ENCODE results near the gene RPH3AL. TPM values are rescaled to one million over a fixed set of nuclear protein-coding genes. Genes with fewer than 3 reads are reported as not detected.

The RPH3AL gene
- total and polyA plus RNA-seq, 2 of the 8 experiments (the other 6 are each of a cell fraction or from before 2014, with no cell fraction given) = 5.6 to 5.8 TPM

DNA sequence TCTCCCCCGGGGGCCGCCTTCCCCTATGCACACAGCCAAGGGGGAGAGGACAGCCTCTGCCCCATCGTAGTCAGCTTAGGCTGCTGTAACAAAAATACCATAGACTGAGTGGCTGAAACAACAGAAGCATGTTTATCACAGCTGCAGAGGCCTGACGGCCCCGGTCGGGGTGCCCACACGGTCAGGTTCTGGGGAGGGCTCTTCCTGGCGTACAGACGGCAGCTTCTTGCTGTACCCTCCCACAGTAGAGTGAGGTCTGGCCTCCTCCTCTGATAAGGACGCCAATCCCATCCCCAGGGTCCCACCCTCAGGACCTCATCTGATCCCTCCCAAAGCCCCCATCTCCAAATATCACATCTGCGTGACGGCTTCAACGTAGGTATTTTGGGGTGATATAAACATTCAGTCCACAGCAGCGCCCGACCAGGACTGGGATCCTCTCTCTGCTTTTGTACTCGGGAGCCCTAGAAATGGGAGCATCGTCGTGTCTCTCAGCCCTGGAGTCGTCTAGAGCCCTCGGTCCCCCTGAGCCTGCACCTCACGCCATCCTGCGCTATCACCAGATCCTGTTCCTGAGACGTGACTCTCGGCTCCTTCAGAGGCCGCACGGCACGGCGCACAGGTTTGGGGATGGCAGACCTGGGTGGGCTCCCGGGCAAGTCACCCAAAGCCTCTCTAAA, 67.8 kb downstream of the RPH3AL start (continued):
- TF ChIP-seq, protein P1, sequence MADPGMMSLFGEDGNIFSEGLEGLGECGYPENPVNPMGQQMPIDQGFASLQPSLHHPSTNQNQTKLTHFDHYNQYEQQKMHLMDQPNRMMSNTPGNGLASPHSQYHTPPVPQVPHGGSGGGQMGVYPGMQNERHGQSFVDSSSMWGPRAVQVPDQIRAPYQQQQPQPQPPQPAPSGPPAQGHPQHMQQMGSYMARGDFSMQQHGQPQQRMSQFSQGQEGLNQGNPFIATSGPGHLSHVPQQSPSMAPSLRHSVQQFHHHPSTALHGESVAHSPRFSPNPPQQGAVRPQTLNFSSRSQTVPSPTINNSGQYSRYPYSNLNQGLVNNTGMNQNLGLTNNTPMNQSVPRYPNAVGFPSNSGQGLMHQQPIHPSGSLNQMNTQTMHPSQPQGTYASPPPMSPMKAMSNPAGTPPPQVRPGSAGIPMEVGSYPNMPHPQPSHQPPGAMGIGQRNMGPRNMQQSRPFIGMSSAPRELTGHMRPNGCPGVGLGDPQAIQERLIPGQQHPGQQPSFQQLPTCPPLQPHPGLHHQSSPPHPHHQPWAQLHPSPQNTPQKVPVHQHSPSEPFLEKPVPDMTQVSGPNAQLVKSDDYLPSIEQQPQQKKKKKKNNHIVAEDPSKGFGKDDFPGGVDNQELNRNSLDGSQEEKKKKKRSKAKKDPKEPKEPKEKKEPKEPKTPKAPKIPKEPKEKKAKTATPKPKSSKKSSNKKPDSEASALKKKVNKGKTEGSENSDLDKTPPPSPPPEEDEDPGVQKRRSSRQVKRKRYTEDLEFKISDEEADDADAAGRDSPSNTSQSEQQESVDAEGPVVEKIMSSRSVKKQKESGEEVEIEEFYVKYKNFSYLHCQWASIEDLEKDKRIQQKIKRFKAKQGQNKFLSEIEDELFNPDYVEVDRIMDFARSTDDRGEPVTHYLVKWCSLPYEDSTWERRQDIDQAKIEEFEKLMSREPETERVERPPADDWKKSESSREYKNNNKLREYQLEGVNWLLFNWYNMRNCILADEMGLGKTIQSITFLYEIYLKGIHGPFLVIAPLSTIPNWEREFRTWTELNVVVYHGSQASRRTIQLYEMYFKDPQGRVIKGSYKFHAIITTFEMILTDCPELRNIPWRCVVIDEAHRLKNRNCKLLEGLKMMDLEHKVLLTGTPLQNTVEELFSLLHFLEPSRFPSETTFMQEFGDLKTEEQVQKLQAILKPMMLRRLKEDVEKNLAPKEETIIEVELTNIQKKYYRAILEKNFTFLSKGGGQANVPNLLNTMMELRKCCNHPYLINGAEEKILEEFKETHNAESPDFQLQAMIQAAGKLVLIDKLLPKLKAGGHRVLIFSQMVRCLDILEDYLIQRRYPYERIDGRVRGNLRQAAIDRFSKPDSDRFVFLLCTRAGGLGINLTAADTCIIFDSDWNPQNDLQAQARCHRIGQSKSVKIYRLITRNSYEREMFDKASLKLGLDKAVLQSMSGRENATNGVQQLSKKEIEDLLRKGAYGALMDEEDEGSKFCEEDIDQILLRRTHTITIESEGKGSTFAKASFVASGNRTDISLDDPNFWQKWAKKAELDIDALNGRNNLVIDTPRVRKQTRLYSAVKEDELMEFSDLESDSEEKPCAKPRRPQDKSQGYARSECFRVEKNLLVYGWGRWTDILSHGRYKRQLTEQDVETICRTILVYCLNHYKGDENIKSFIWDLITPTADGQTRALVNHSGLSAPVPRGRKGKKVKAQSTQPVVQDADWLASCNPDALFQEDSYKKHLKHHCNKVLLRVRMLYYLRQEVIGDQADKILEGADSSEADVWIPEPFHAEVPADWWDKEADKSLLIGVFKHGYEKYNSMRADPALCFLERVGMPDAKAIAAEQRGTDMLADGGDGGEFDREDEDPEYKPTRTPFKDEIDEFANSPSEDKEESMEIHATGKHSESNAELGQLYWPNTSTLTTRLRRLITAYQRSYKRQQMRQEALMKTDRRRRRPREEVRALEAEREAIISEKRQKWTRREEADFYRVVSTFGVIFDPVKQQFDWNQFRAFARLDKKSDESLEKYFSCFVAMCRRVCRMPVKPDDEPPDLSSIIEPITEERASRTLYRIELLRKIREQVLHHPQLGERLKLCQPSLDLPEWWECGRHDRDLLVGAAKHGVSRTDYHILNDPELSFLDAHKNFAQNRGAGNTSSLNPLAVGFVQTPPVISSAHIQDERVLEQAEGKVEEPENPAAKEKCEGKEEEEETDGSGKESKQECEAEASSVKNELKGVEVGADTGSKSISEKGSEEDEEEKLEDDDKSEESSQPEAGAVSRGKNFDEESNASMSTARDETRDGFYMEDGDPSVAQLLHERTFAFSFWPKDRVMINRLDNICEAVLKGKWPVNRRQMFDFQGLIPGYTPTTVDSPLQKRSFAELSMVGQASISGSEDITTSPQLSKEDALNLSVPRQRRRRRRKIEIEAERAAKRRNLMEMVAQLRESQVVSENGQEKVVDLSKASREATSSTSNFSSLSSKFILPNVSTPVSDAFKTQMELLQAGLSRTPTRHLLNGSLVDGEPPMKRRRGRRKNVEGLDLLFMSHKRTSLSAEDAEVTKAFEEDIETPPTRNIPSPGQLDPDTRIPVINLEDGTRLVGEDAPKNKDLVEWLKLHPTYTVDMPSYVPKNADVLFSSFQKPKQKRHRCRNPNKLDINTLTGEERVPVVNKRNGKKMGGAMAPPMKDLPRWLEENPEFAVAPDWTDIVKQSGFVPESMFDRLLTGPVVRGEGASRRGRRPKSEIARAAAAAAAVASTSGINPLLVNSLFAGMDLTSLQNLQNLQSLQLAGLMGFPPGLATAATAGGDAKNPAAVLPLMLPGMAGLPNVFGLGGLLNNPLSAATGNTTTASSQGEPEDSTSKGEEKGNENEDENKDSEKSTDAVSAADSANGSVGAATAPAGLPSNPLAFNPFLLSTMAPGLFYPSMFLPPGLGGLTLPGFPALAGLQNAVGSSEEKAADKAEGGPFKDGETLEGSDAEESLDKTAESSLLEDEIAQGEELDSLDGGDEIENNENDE (IDR thresholded peaks at IDR 0.05; ENCODE audit: insufficient replicate concordance, low read length) = no peak
- TF ChIP-seq ASH2L (IDR thresholded peaks at IDR 0.05; ENCODE audit: low read length) = no peak
- no peak for TF ChIP-seq SIRT6 (IDR thresholded peaks at IDR 0.05; ENCODE audit: low read length)
- no peak for TF ChIP-seq JUND (IDR thresholded peaks at IDR 0.05; ENCODE audit: low read length)
- TF ChIP-seq SP2 (IDR thresholded peaks at IDR 0.05; ENCODE audit: low read length) = no peak
- no peak for TF ChIP-seq GTF2F1 (IDR thresholded peaks at IDR 0.05; ENCODE audit: borderline replicate concordance, low read depth, low read length)

Data from H1 (cell line).